Measurements from ENCODE around the gene SORCS2.

- TF ChIP-seq CTCF (optimal IDR thresholded peaks at IDR 0.05 in 1 of 3, IDR thresholded peaks at IDR 0.05 in 1 of 3, conservative IDR thresholded peaks at IDR 0.05 in 1 of 3; ENCODE audit: extremely low read depth in 1 of 3, insufficient read depth in 2 of 3, low read length in 3 of 3) (no peak), EZH2 (IDR thresholded peaks at IDR 0.05; ENCODE audit: low read length) (no peak)
Observed at GRCh38 chr4:7159923-7160322, 32.4 kb upstream of the SORCS2 start.

Measured in keratinocyte (primary cell).